Caco-2 (cell line): ENCODE data around the gene ITGB4. TPM values are rescaled to one million over a fixed set of nuclear protein-coding genes. Genes with fewer than 3 reads are reported as not detected.
A peak's percentile ranks its signal among the peaks of the same experiment; 100 is the strongest.

ENCODE experiments used
- BruUV-seq: library from RNA; stranded (reverse); fragments of 400-500 nt; replicated peaks from 2 replicates; lab custom pipeline; 2021; lab: Mats Ljungman, UMichigan
- CTCF ChIA-PET: fragments of 300-600 bp; sonication (Branson Sonifier 250); formaldehyde crosslinking; loops from one replicate; lab custom pipeline; 2022; ENCODE audit warnings: antibody characterized with exemption; lab: Charles Lee
- POLR2A ChIA-PET: fragments of 300-600 bp; sonication (Branson Sonifier 250); formaldehyde crosslinking; loops from one replicate; lab custom pipeline; 2022; ENCODE audit warnings: antibody characterized with exemption; lab: Charles Lee
- DNase-seq, 2 experiments: peaks; one replicate each; pipeline versions ENCODE4 v3.0.0 to v3.0.0-alpha.2; 2020 to 2022
- H3K27me3 ChIP-seq: replicated peaks from 2 replicates; pipeline ENCODE4 v1.6.0; 2011; ENCODE audit warnings: low read length; ENCODE audit not compliant: control insufficient read depth, insufficient read depth
- H3K36me3 ChIP-seq: 2 replicates; pipeline ENCODE4 v1.5.1; 2011; ENCODE audit warnings: low read length; ENCODE audit not compliant: control insufficient read depth, insufficient read depth
- H3K4me1 ChIP-seq: fragments of 250-450 bp; sonication (Bioruptor Pico); 2 replicates; pipeline ENCODE4 v1.5.1; 2020; ENCODE audit warnings: mild to moderate bottlenecking
- H3K4me3 ChIP-seq: 2 replicates; pipeline ENCODE4 v1.5.1; 2011; ENCODE audit warnings: low read depth, mild to moderate bottlenecking, control low read depth, low read length
- H3K9me3 ChIP-seq: fragments of 250-450 bp; sonication (Bioruptor Pico); 2 replicates; pipeline ENCODE4 v1.5.1; 2020; ENCODE audit warnings: mild to moderate bottlenecking, moderate library complexity
- H3K27ac Mint-ChIP-seq: one replicate; pipeline ENCODE4 v1.8.0; 2022; ENCODE audit warnings: mixed read lengths; ENCODE audit not compliant: unreplicated experiment
- H3K27me3 Mint-ChIP-seq: one replicate; pipeline ENCODE4 v1.8.0; 2022; ENCODE audit warnings: mixed read lengths; ENCODE audit not compliant: insufficient read depth, unreplicated experiment
- H3K36me3 Mint-ChIP-seq: one replicate; pipeline ENCODE4 v1.8.0; 2022; ENCODE audit warnings: mild to moderate bottlenecking, mixed read lengths; ENCODE audit not compliant: insufficient read depth, unreplicated experiment
- H3K4me1 Mint-ChIP-seq: one replicate; pipeline ENCODE4 v1.8.0; 2022; ENCODE audit warnings: low read depth, mixed read lengths; ENCODE audit not compliant: unreplicated experiment
- H3K4me3 Mint-ChIP-seq: one replicate; pipeline ENCODE4 v1.8.0; 2022; ENCODE audit warnings: mild to moderate bottlenecking, moderate library complexity, mixed read lengths; ENCODE audit not compliant: unreplicated experiment
- H3K9me3 Mint-ChIP-seq: one replicate; pipeline ENCODE4 v1.8.0; 2022; ENCODE audit warnings: mixed read lengths; ENCODE audit not compliant: unreplicated experiment
- CTCF ChIP-seq, 2 experiments: fragments of 200-600 bp in 1 of 2; IDR thresholded peaks; 1 replicate in 1 of 2; 2 replicates in 1 of 2; pipeline versions ENCODE4 v1.5.1 to v1.8.0; 2011 to 2022; ENCODE audit warnings: antibody characterized with exemption in 1 of 2, control low read depth in 1 of 2, inconsistent platforms in 1 of 2, low read depth in 1 of 2, low read length in 1 of 2, mild to moderate bottlenecking in 1 of 2, moderate library complexity in 1 of 2; ENCODE audit not compliant: insufficient read depth in 1 of 2, severe bottlenecking in 1 of 2, unreplicated experiment in 1 of 2
- intact Hi-C: fragments of 100-400 bp; cut with micrococcal nuclease; formaldehyde crosslinking; loops from one replicate; pipeline ENCODE4 v1.10.0; 2022; ENCODE audit not compliant: unreplicated experiment
- total RNA-seq: library from RNA; stranded (reverse); gene quantifications from 2 replicates; pipeline ENCODE4 v1.2.3, GENCODE V29; 2022

Gene ITGB4
- total RNA-seq, 1 experiment from 2014 or later: 50.8 TPM

- Mint-ChIP-seq H3K27me3 (peaks cover 4% of the 10 kb centered on the region), H3K27ac (peak overlapping the region; percentile 100), H3K4me3 (peak overlapping the region; percentile 100), H3K4me1 (peaks cover 28% of the 10 kb centered on the region), H3K9me3 (no peaks in the 10 kb centered on the region), H3K36me3 (peaks cover 62% of the 10 kb centered on the region)
- ChIA-PET POLR2A (no interaction called here), CTCF (interaction anchor here (2.7 kb wide), 1 partner anchor 14 kb away, joined by 23 read pairs; the partner anchor contains the start of gene GALK1)
- peak; percentile 54 to 74 for TF ChIP-seq CTCF (IDR thresholded peaks at IDR 0.05; ENCODE audit: insufficient read depth in 1 of 2, low read depth in 1 of 2, low read length in 1 of 2, severe bottlenecking in 1 of 2, unreplicated experiment in 1 of 2)
- DNase-seq: peak in 1 of 2 experiments; percentile 73
- Histone ChIP-seq H3K36me3 (peaks cover 2% of the 10 kb centered on the region; the same call in 1 of the 2 replicates), H3K4me3 (peak overlapping the region; percentile 85), H3K9me3 (no peaks in the 10 kb centered on the region), H3K27me3 (no peaks in the 10 kb centered on the region), H3K4me1 (peaks cover 18% of the 10 kb centered on the region)
- BruUV-seq: no TSS peak
- intact Hi-C loops: no loop called here
Measured at GRCh38 chr17:75778861-75779249, 57.6 kb downstream of the ITGB4 start.

GRCh38 chr17:75779250-75779986 is 58.2 kb downstream of the ITGB4 start:
- no TSS peak for BruUV-seq
- Histone ChIP-seq H3K4me3 (peak overlapping the region; percentile 85), H3K9me3 (no peaks in the 10 kb centered on the region), H3K27me3 (no peaks in the 10 kb centered on the region), H3K4me1 (peaks cover 21% of the 10 kb centered on the region), H3K36me3 (peaks cover 2% of the 10 kb centered on the region; the same call in 1 of the 2 replicates)
- H3K36me3 Mint-ChIP-seq: peaks cover 59% of the 10 kb centered on the region
- peak overlapping the region; percentile 100 for H3K27ac Mint-ChIP-seq
- CTCF ChIA-PET: interaction anchor here (0.6 to 2.7 kb wide), 14 partner anchors 15 to 574 kb away, joined by 3 to 23 read pairs (median 4); partner anchors contain the start of genes GALK1, ITGB4, MIF4GD and PRPSAP1
- POLR2A ChIA-PET: interaction anchor here (0.6 to 1.0 kb wide), 44 partner anchors 9 to 601 kb away, joined by 3 to 49 read pairs (median 4); partner anchors contain the start of genes FBF1, GALK1, MIF4GD and RECQL5
- TF ChIP-seq CTCF (IDR thresholded peaks at IDR 0.05; ENCODE audit: insufficient read depth in 1 of 2, low read depth in 1 of 2, low read length in 1 of 2, severe bottlenecking in 1 of 2, unreplicated experiment in 1 of 2): no peak
- peak overlapping the region; percentile 100 for H3K4me3 Mint-ChIP-seq
- intact Hi-C loops: no loop called here
- no peaks in the 10 kb centered on the region for H3K9me3 Mint-ChIP-seq
- peaks cover 4% of the 10 kb centered on the region for H3K27me3 Mint-ChIP-seq
- H3K4me1 Mint-ChIP-seq: peaks cover 28% of the 10 kb centered on the region
- peak; percentile 97 to 99 for DNase-seq
